WTC11 (cell line): ENCODE data around the gene TNFAIP2.

ENCODE experiments used
- CREM ChIP-seq: sonication (generic); formaldehyde crosslinking; IDR thresholded peaks from 2 replicates; pipeline ENCODE4 v1.8.1; 2022; ENCODE audit warnings: mild to moderate bottlenecking, missing genetic modification reagents, moderate library complexity
- CTCF ChIP-seq: fragments of 200-600 bp; IDR thresholded peaks from 2 replicates; pipeline ENCODE4 v1.8.0; 2022; ENCODE audit warnings: antibody characterized with exemption
- ZNF138 ChIP-seq: sonication (generic); formaldehyde crosslinking; conservative IDR thresholded peaks from 2 replicates; pipeline ENCODE4 v1.8.1; 2022; ENCODE audit warnings: mild to moderate bottlenecking, moderate library complexity, missing genetic modification reagents
- TF ChIP-seq, protein P1 (sequence below): sonication (generic); formaldehyde crosslinking; IDR thresholded peaks from 2 replicates; pipeline ENCODE4 v1.8.1; 2023; ENCODE audit warnings: mild to moderate bottlenecking, moderate library complexity, missing genetic modification reagents
- TF ChIP-seq, protein P2 (sequence below): sonication (generic); formaldehyde crosslinking; IDR thresholded peaks from 2 replicates; pipeline ENCODE4 v1.8.1; 2023; ENCODE audit warnings: mild to moderate bottlenecking, missing genetic modification reagents, moderate library complexity
- TF ChIP-seq, protein P3 (sequence below): fragments of 250-450 bp; sonication (Bioruptor Pico); IDR thresholded peaks from 2 replicates; pipeline ENCODE4 v1.9.0; 2021; ENCODE audit warnings: mild to moderate bottlenecking, borderline replicate concordance
- TF ChIP-seq, protein P4 (sequence below): sonication (generic); formaldehyde crosslinking; IDR thresholded peaks from 2 replicates; pipeline ENCODE4 v1.8.0; 2022; ENCODE audit warnings: mild to moderate bottlenecking, missing genetic modification reagents

GRCh38 chr14:103113774-103114173 lies 9.5 kb upstream of the TNFAIP2 start:
- TF ChIP-seq, protein P1, sequence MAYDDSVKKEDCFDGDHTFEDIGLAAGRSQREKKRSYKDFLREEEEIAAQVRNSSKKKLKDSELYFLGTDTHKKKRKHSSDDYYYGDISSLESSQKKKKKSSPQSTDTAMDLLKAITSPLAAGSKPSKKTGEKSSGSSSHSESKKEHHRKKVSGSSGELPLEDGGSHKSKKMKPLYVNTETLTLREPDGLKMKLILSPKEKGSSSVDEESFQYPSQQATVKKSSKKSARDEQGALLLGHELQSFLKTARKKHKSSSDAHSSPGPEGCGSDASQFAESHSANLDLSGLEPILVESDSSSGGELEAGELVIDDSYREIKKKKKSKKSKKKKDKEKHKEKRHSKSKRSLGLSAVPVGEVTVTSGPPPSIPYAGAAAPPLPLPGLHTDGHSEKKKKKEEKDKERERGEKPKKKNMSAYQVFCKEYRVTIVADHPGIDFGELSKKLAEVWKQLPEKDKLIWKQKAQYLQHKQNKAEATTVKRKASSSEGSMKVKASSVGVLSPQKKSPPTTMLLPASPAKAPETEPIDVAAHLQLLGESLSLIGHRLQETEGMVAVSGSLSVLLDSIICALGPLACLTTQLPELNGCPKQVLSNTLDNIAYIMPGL (CRISPR knock-in tag) = no peak
- TF ChIP-seq CTCF = no peak
- no peak for TF ChIP-seq CREM (CRISPR knock-in tag)
- TF ChIP-seq, protein P2, sequence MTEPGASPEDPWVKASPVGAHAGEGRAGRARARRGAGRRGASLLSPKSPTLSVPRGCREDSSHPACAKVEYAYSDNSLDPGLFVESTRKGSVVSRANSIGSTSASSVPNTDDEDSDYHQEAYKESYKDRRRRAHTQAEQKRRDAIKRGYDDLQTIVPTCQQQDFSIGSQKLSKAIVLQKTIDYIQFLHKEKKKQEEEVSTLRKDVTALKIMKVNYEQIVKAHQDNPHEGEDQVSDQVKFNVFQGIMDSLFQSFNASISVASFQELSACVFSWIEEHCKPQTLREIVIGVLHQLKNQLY (CRISPR knock-in tag) = no peak
- TF ChIP-seq, protein P3, sequence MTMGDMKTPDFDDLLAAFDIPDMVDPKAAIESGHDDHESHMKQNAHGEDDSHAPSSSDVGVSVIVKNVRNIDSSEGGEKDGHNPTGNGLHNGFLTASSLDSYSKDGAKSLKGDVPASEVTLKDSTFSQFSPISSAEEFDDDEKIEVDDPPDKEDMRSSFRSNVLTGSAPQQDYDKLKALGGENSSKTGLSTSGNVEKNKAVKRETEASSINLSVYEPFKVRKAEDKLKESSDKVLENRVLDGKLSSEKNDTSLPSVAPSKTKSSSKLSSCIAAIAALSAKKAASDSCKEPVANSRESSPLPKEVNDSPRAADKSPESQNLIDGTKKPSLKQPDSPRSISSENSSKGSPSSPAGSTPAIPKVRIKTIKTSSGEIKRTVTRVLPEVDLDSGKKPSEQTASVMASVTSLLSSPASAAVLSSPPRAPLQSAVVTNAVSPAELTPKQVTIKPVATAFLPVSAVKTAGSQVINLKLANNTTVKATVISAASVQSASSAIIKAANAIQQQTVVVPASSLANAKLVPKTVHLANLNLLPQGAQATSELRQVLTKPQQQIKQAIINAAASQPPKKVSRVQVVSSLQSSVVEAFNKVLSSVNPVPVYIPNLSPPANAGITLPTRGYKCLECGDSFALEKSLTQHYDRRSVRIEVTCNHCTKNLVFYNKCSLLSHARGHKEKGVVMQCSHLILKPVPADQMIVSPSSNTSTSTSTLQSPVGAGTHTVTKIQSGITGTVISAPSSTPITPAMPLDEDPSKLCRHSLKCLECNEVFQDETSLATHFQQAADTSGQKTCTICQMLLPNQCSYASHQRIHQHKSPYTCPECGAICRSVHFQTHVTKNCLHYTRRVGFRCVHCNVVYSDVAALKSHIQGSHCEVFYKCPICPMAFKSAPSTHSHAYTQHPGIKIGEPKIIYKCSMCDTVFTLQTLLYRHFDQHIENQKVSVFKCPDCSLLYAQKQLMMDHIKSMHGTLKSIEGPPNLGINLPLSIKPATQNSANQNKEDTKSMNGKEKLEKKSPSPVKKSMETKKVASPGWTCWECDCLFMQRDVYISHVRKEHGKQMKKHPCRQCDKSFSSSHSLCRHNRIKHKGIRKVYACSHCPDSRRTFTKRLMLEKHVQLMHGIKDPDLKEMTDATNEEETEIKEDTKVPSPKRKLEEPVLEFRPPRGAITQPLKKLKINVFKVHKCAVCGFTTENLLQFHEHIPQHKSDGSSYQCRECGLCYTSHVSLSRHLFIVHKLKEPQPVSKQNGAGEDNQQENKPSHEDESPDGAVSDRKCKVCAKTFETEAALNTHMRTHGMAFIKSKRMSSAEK = no peak
- TF ChIP-seq, protein P4, sequence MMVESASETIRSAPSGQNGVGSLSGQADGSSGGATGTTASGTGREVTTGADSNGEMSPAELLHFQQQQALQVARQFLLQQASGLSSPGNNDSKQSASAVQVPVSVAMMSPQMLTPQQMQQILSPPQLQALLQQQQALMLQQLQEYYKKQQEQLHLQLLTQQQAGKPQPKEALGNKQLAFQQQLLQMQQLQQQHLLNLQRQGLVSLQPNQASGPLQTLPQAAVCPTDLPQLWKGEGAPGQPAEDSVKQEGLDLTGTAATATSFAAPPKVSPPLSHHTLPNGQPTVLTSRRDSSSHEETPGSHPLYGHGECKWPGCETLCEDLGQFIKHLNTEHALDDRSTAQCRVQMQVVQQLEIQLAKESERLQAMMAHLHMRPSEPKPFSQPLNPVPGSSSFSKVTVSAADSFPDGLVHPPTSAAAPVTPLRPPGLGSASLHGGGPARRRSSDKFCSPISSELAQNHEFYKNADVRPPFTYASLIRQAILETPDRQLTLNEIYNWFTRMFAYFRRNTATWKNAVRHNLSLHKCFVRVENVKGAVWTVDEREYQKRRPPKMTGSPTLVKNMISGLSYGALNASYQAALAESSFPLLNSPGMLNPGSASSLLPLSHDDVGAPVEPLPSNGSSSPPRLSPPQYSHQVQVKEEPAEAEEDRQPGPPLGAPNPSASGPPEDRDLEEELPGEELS (CRISPR knock-in tag) = no peak
- no peak for TF ChIP-seq ZNF138
